Osteoblast (primary cell): ENCODE measurements around the gene SORBS2. TPM values are rescaled to one million over a fixed set of nuclear protein-coding genes. Genes with fewer than 3 reads are reported as not detected.

Experiments
- DNase-seq: peaks from one replicate; pipeline ENCODE4 v3.0.0; 2011; ENCODE audit warnings: low spot score, mixed read lengths; ENCODE audit not compliant: insufficient read length; ENCODE audit errors: missing footprints
- H2AFZ ChIP-seq: 2 replicates; pipeline ENCODE4 v1.6.0; 2011; ENCODE audit warnings: mild to moderate bottlenecking, low read length
- H3K27ac ChIP-seq: 2 replicates; pipeline ENCODE4 v1.5.1; 2011; ENCODE audit warnings: mild to moderate bottlenecking, low read depth, low read length, moderate library complexity
- H3K27me3 ChIP-seq: 2 replicates; pipeline ENCODE4 v1.6.0; 2012; ENCODE audit warnings: mild to moderate bottlenecking, control low read depth, inconsistent platforms, low read length, moderate library complexity; ENCODE audit not compliant: insufficient read depth
- H3K36me3 ChIP-seq: 2 replicates; pipeline ENCODE4 v1.5.1; 2011; ENCODE audit warnings: mild to moderate bottlenecking, low read length, control low read depth, moderate library complexity; ENCODE audit not compliant: insufficient read depth
- H3K4me1 ChIP-seq: 2 replicates; pipeline ENCODE4 v1.5.1; 2011; ENCODE audit warnings: mild to moderate bottlenecking, low read length, control low read depth, moderate library complexity; ENCODE audit not compliant: insufficient read depth
- H3K4me2 ChIP-seq: 2 replicates; pipeline ENCODE4 v1.6.0; 2011; ENCODE audit warnings: mild to moderate bottlenecking, low read length; ENCODE audit not compliant: insufficient read depth
- H3K4me3 ChIP-seq: fragments of 200-600 bp; sonication (generic); 3 replicates; pipeline ENCODE4 v1.5.1; 2012; ENCODE audit warnings: mild to moderate bottlenecking, low read length, inconsistent platforms; ENCODE audit not compliant: insufficient read depth
- H3K79me2 ChIP-seq: 2 replicates; pipeline ENCODE4 v1.6.0; 2012; ENCODE audit warnings: mild to moderate bottlenecking, low read length, control low read depth, inconsistent platforms; ENCODE audit not compliant: insufficient read depth
- H3K9me3 ChIP-seq: 2 replicates; pipeline ENCODE4 v1.5.1; 2011; ENCODE audit warnings: low read depth, low read length, control low read depth
- H4K20me1 ChIP-seq: 2 replicates; pipeline ENCODE4 v1.6.0; 2012; ENCODE audit warnings: mild to moderate bottlenecking, low read length, control low read depth; ENCODE audit not compliant: insufficient read depth
- total RNA-seq: library from RNA; depleted of rRNA; stranded (reverse); fragments of >200 nt; gene quantifications from 2 replicates; pipeline ENCODE4 v1.2.3, GENCODE V29; 2012
- TF ChIP-seq, protein P1 (sequence below): IDR thresholded peaks from 2 replicates; pipeline ENCODE4 v1.5.1; 2011; ENCODE audit warnings: mild to moderate bottlenecking, low read depth, low read length, moderate library complexity; ENCODE audit errors: extremely low read depth

The SORBS2 gene
- total RNA-seq, 1 donor, result 85.0 TPM

DNA sequence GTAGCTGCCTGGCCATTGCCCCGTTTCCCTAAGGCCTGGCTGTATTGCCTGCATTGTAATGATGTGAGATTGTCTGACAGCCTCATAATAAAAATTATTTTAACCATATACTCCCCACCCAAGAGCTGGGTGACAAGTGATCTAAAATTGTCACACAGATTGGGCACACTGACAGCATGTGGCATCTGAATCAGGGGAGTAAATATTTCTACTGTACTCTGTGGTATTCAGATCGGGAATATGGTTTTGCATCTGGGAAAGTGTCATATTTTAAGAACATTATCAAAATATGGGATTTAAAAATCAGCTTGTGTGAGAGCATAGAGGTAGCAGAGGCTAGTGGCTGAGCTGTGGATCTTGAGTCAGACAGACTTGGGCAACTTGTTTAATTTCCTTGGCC, 140.9 kb downstream of the SORBS2 start:
- TF ChIP-seq, protein P1, sequence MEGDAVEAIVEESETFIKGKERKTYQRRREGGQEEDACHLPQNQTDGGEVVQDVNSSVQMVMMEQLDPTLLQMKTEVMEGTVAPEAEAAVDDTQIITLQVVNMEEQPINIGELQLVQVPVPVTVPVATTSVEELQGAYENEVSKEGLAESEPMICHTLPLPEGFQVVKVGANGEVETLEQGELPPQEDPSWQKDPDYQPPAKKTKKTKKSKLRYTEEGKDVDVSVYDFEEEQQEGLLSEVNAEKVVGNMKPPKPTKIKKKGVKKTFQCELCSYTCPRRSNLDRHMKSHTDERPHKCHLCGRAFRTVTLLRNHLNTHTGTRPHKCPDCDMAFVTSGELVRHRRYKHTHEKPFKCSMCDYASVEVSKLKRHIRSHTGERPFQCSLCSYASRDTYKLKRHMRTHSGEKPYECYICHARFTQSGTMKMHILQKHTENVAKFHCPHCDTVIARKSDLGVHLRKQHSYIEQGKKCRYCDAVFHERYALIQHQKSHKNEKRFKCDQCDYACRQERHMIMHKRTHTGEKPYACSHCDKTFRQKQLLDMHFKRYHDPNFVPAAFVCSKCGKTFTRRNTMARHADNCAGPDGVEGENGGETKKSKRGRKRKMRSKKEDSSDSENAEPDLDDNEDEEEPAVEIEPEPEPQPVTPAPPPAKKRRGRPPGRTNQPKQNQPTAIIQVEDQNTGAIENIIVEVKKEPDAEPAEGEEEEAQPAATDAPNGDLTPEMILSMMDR, result no peak
- H3K4me2 ChIP-seq, result no peak overlapping the region
- DNase-seq, result no peak

GRCh38 chr4:185669288-185669687, 142.7 kb downstream of the SORBS2 start:
- no peaks in the 10 kb centered on the region for H3K4me1 ChIP-seq
- TF ChIP-seq, protein P1, result no peak
- no peaks in the 10 kb centered on the region for H4K20me1 ChIP-seq
- H3K27me3 ChIP-seq, result no peaks in the 10 kb centered on the region
- H3K79me2 ChIP-seq, result no peaks in the 10 kb centered on the region
- H3K27ac ChIP-seq, result no peak overlapping the region
- H3K4me2 ChIP-seq, result no peak overlapping the region
- no peak overlapping the region for H2AFZ ChIP-seq
- no peak for DNase-seq
- H3K9me3 ChIP-seq, result no peaks in the 10 kb centered on the region
- H3K4me3 ChIP-seq, result no peak overlapping the region
- peaks cover 3% of the 10 kb centered on the region for H3K36me3 ChIP-seq

More for the DNA sequence above, 140.9 kb downstream of the SORBS2 start:
- H3K27me3 ChIP-seq, result no peaks in the 10 kb centered on the region
- no peaks in the 10 kb centered on the region for H4K20me1 ChIP-seq
- H3K9me3 ChIP-seq, result no peaks in the 10 kb centered on the region
- no peak overlapping the region for H2AFZ ChIP-seq
- no peak overlapping the region for H3K27ac ChIP-seq
- no peaks in the 10 kb centered on the region for H3K4me1 ChIP-seq
- no peak overlapping the region for H3K4me3 ChIP-seq
- H3K79me2 ChIP-seq, result no peaks in the 10 kb centered on the region
- H3K36me3 ChIP-seq, result no peaks in the 10 kb centered on the region

GRCh38 chr4:185666156-185666555, 145.8 kb downstream of the SORBS2 start:
- TF ChIP-seq, protein P1, result no peak
- no peaks in the 10 kb centered on the region for H4K20me1 ChIP-seq
- no peak overlapping the region for H3K4me3 ChIP-seq
- DNase-seq, result no peak
- no peaks in the 10 kb centered on the region for H3K4me1 ChIP-seq
- H3K27ac ChIP-seq, result no peak overlapping the region
- H3K36me3 ChIP-seq, result peaks cover 3% of the 10 kb centered on the region
- no peaks in the 10 kb centered on the region for H3K9me3 ChIP-seq
- H2AFZ ChIP-seq, result no peak overlapping the region
- no peaks in the 10 kb centered on the region for H3K27me3 ChIP-seq
- no peak overlapping the region for H3K4me2 ChIP-seq
- no peaks in the 10 kb centered on the region for H3K79me2 ChIP-seq

DNA sequence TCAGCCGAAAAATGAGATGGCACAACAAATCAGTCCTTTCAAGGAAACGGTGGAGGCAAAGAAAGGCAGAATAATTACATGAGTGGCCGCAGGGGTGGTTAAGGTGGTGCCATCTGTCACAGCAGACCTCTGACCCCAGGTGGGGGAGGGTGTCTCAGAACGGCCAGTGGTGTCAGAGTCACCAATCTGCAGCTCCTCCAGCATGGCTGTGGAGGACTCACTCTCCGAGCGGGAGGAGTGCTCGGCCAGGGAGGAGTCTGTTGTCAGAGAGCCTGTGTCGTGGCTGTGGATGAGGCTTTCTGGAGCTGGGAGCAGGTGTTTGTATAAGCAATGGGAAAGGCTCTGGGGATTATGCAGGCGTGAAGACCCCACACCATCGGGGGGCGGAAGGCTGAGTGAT, 146.3 kb downstream of the SORBS2 start:
- Histone ChIP-seq H4K20me1 (no peaks in the 10 kb centered on the region), H3K4me1 (no peaks in the 10 kb centered on the region), H3K27ac (no peak overlapping the region), H3K9me3 (no peaks in the 10 kb centered on the region), H3K36me3 (peaks cover 3% of the 10 kb centered on the region), H3K4me2 (no peak overlapping the region), H3K4me3 (no peak overlapping the region), H3K79me2 (no peaks in the 10 kb centered on the region), H3K27me3 (no peaks in the 10 kb centered on the region), H2AFZ (no peak overlapping the region)
- no peak for DNase-seq
- TF ChIP-seq, protein P1, result no peak
